Measurements from ENCODE around the gene RXRB. TPM values are rescaled to one million over a fixed set of nuclear protein-coding genes. Genes with fewer than 3 reads are reported as not detected.

The RXRB gene
- polyA plus RNA-seq, 2 of the 4 experiments (the other 2 are of a cell fraction): 15.6 to 20.3 TPM

DNA sequence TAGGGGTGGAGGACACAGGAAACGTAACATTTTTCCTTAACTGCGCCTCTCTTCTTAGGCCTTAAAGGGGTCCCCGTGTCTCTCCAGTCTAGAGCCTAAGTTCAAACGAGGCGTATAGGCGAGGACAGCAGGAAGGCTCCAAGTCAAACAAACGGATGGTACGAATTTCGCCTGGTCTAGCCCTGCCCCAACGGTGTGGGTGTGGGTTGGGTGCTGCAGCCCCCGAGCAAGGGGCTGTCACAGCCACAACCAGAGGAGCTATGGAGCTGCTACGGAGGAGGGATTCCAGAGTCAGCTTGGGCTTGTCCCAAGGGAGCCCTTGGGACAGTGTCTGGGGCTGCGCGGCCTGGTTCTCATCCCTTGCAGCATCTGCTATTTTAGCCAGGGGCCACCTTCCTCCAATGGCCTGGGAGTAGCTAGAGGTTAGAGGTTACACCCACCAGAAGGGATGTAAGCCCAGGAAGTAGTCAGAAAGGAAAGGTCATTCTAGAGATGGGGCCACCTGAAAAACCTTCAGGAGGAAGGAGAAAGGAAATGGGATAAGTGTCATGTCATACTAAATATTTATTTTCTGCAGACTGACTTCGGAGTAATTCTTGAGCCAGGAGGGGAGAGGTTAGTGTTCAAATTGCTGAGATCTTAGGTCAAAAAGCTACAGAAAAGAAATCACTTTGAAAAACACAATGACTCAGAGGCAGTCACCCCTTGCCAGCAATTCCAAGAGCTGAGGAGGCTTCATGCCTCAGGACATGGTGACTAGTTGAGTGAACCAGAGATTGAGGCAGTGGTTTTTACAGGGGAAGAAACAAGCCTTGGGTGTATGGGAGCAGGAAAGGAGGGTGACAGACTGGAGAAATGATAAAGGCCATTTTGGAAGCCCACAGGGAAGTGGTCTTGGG, 49.5 kb upstream of the RXRB start:
- CTCF ChIA-PET: interaction anchor here (0.5 to 3.7 kb wide), 12 partner anchors 12 to 265 kb away, joined by 3 to 33 read pairs (median 5); partner anchors contain the start of genes B3GALT4 and HLA-DOA
- H3K9me3 ChIP-seq: no peaks in the 10 kb centered on the region
- peak overlapping the region; percentile 68 for H3K4me3 ChIP-seq
- TF ChIP-seq TP53 (CRISPR knock-in tag; IDR thresholded peaks at IDR 0.05) (no peak), HMGXB4 (CRISPR knock-in tag; IDR thresholded peaks at IDR 0.05; ENCODE audit: borderline replicate concordance) (no peak), PHF8 (IDR thresholded peaks at IDR 0.05; ENCODE audit: borderline replicate concordance, low read depth) (no peak), RNF2 (IDR thresholded peaks at IDR 0.05; ENCODE audit: borderline replicate concordance, low read depth) (no peak), NFE2L2 (conservative IDR thresholded peaks at IDR 0.05; ENCODE audit: low read length) (no peak), EP300 (IDR thresholded peaks at IDR 0.05) (no peak), GATA3 (IDR thresholded peaks at IDR 0.05; ENCODE audit: borderline replicate concordance) (no peak), CTCF (IDR thresholded peaks at IDR 0.05) (no peak), RCOR1 (IDR thresholded peaks at IDR 0.05; ENCODE audit: low read depth, low read length) (no peak), JUNB (IDR thresholded peaks at IDR 0.05) (no peak), CBX2 (IDR thresholded peaks at IDR 0.05; ENCODE audit: borderline replicate concordance, low read depth) (no peak), ZC3H11A (IDR thresholded peaks at IDR 0.05) (no peak), RARB (CRISPR knock-in tag; IDR thresholded peaks at IDR 0.05) (no peak)
- FAIRE-seq: no peak
- peak in 1 of 2 experiments; percentile 1; a peak in 3 of 6 replicates for ATAC-seq
- H3K4me1 ChIP-seq: peaks cover 11% of the 10 kb centered on the region
- POLR2A ChIA-PET: interaction anchor here (0.9 to 2.7 kb wide), 7 partner anchors 19 to 278 kb away, joined by 3 to 17 read pairs (median 4); partner anchors contain the start of genes B3GALT4, RING1, RPS18 and VPS52
- peak overlapping the region; percentile 91 to 92 for H3K27ac ChIP-seq
- no peak for DNase-seq (ENCODE audit: low read depth in 1 of 2, low spot score in 1 of 2)
- peak overlapping the region; percentile 99 for H3K4me2 ChIP-seq
- 8% methylated on average over 6 of the region's 15 CpGs for WGBS (ENCODE audit: missing lambda C conversion rate)

- ATAC-seq: peak; percentile 95 to 96
- CTCF ChIA-PET: interaction anchor here (0.6 to 3.7 kb wide), 43 partner anchors 8 to 363 kb away, joined by 3 to 39 read pairs (median 7); partner anchors contain the start of genes B3GALT4, HLA-DOA, HSD17B8 and RING1
- Histone ChIP-seq H3K27ac (peak overlapping the region; percentile 91 to 92), H3K4me2 (peak overlapping the region; percentile 99), H3K4me3 (peak overlapping the region; percentile 68), H3K9me3 (no peaks in the 10 kb centered on the region), H3K4me1 (peaks cover 11% of the 10 kb centered on the region)
- FAIRE-seq: peak; percentile 32
- WGBS (ENCODE audit: missing lambda C conversion rate): 2% methylated on average over 30 of the region's 58 CpGs
- TF ChIP-seq MAFK (IDR thresholded peaks at IDR 0.05; ENCODE audit: partially characterized antibody) (peak; percentile 76), MAX (IDR thresholded peaks at IDR 0.05) (no peak), ESRRA (IDR thresholded peaks at IDR 0.05; ENCODE audit: borderline replicate concordance, low read length) (peak; percentile 20; the same call in 1 of the 2 replicates), HMGXB4 (CRISPR knock-in tag; IDR thresholded peaks at IDR 0.05; ENCODE audit: borderline replicate concordance) (no peak), JUN (IDR thresholded peaks at IDR 0.05) (peak; percentile 53 to 68; a peak in 4 of 5 replicates), POLR2A (IDR thresholded peaks at IDR 0.05; ENCODE audit: low read length) (peak; percentile 79), BCL3 (IDR thresholded peaks at IDR 0.05) (0 out of 3 replicates have a peak, but pooled peaks have one; percentile 39), EHF (CRISPR knock-in tag; IDR thresholded peaks at IDR 0.05) (no peak), NPAS2 (CRISPR knock-in tag; IDR thresholded peaks at IDR 0.05; ENCODE audit: borderline replicate concordance) (no peak)
- TF ChIP-seq, protein P1, sequence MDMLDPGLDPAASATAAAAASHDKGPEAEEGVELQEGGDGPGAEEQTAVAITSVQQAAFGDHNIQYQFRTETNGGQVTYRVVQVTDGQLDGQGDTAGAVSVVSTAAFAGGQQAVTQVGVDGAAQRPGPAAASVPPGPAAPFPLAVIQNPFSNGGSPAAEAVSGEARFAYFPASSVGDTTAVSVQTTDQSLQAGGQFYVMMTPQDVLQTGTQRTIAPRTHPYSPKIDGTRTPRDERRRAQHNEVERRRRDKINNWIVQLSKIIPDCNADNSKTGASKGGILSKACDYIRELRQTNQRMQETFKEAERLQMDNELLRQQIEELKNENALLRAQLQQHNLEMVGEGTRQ (IDR thresholded peaks at IDR 0.05): no peak
- peak; percentile 70 to 97 for DNase-seq (ENCODE audit: low read depth in 1 of 2, low spot score in 1 of 2)
- POLR2A ChIA-PET: interaction anchor here (1.5 to 2.7 kb wide), 5 partner anchors 19 to 277 kb away, joined by 3 to 17 read pairs (median 13); partner anchors contain the start of genes B3GALT4, RING1, RPS18 and VPS52
Measured at GRCh38 chr6:33248932-33249731, 48.7 kb upstream of the RXRB start.

Measured in A549 (cell line).